Measurements from ENCODE around the gene TSHR.

DNA sequence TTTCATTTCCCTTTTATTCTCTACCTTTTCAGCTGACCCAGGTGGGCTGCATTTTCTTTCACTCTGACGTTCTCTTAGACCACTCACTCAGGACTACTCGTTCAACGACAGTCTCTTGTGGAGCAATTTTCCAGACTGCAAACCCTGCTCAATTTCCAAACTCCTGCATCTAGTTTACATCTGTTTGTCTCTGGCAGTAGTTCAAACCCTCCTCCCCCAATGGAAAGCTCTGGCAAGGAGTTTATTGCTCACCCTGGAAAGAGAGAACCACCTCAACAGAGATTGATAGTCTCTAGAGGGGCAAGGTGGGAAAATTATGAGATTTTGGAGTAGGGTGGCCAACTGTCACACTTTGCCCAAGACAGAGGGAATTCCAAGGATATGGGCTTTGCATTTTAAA lies 130.2 kb downstream of the TSHR start:
- TF ChIP-seq, protein P1, sequence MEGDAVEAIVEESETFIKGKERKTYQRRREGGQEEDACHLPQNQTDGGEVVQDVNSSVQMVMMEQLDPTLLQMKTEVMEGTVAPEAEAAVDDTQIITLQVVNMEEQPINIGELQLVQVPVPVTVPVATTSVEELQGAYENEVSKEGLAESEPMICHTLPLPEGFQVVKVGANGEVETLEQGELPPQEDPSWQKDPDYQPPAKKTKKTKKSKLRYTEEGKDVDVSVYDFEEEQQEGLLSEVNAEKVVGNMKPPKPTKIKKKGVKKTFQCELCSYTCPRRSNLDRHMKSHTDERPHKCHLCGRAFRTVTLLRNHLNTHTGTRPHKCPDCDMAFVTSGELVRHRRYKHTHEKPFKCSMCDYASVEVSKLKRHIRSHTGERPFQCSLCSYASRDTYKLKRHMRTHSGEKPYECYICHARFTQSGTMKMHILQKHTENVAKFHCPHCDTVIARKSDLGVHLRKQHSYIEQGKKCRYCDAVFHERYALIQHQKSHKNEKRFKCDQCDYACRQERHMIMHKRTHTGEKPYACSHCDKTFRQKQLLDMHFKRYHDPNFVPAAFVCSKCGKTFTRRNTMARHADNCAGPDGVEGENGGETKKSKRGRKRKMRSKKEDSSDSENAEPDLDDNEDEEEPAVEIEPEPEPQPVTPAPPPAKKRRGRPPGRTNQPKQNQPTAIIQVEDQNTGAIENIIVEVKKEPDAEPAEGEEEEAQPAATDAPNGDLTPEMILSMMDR (IDR thresholded peaks at IDR 0.05) = no peak
- no peak for TF ChIP-seq ZFX (IDR thresholded peaks at IDR 0.05; ENCODE audit: borderline replicate concordance)
